SKM-1 (cell line): ENCODE data around the gene SRPRB.

Experiments used
- DNase-seq: peaks from one replicate; lab custom pipeline; 2025; ENCODE audit not compliant: unreplicated experiment; lab: John Stamatoyannopoulos, UW

The SRPRB gene

DNA sequence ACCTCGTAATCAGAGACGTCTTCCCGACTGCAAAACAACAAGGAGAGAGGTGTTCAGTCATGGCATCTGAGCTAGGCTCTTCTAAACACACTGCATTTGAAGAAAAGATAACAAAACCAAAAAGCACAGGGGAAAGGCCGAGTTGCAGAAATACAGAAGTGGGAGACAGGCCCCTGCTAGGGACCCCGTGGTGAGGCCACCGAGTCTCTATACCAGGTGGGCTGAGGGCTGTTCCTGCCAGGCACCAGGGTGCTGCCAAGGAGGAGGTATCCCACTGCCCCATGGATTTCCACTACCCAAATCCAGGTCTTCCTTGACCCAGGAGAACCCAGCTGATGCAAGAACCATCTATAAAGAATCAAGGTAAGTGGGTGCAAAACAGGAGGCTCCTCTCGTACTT, 59.0 kb downstream of the SRPRB start:
- DNase-seq: no peak

DNA sequence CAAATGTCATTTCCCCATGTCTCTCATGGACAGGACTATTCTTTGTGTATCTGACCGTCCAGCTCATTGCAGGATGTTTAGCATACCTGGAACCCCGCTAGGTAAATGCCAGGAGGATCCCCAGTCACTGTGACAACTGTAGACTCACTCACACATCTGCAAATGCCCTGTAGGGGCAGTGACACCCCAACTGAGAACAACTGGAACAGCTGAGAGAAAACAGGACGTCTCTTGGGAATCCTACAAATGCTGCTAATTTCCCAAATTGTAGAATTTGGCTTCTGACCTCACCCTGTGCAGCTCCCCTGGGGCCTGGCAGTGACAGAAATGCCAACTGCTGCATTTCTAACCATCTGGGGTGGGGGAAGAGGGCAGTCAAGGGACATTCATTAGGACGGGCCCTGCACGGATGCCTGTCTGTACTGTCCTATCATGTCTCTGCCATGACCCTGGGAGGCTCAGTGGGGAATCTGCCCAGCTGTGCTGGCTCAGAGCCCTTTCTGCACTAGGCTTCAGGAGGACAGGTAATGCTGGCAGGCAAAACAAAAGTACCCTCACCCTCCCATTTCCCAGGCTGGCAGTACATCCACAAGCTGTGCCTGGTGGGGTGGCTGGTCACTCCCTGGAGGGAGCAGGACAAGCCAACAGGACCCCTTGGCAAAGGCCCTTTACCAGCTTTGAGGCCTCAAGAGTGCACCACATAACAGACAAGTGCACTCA, 59.7 kb downstream of the SRPRB start:
- DNase-seq: no peak

DNA sequence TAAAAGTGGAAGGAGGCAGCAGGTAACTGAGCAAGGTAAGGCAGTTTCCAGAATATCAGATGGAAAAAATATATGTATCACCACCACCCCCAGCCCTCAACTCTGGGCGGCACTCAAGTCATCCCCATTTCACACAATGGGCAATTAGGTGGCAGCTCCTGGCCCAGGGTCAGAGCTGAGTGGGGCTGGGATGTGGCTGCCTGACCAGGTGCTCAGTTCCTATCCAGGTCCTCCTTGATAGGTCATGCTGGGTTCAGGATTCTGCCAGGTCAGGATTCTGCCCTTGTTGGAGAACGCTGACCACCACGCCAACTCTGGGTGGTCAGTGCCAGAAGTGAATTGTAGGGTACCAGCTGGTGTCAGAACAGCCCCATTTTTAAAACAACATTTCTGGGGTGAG, 60.5 kb downstream of the SRPRB start:
- DNase-seq: no peak

DNA sequence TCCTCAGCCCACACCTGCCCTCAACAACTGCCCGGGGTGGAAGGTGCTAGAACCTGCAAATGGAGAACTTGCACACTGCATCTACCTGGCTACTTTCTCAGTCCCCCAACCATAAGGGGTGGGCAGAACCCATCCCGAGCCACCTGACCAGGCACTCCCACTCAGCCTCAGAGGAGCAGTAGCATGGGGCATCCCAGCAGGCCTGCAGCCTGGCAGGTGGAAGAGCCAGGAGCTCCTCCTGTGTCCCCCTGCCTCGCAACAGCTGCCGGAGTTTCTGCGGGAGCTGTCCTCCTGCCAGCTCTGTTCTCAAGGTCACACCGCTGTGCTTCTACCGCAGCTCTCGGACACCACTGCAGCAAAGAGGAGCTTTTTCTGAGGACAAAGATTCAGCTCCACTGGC, 62.6 kb downstream of the SRPRB start:
- DNase-seq: no peak

DNA sequence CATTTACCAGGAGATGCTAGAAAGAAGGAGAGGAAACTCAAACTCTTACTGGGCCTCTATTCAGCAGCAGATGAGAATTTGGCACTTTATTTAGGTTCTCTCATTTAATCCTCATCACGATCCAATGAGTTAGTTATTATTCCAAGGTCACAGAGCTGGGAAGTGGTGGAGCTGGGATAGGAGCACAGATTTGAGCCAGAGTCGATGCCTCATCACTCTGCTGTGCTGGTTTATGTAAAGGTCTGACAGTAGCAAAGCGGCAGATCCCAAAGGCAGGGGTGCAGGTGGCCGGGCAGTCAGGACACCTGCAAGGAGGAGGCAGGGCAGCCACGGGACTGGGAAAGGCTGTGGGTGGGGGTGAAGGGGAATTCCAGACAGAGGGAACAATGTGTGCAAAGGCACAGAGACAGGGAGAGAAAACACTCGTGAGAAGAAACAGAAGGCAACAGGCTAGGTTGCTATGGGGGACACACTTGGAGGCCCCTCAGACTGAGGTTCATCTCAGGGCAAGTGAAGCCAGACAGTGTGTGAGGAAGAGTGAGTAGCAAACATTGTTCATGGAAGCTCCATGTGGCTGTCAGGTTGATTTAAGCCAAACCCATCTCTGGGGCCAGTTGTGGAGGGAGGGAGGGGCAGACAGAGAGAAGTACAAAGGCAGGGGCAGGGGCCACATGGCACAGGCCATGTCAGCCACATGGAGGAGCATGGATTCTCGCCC, 63.3 kb downstream of the SRPRB start:
- DNase-seq: no peak

DNA sequence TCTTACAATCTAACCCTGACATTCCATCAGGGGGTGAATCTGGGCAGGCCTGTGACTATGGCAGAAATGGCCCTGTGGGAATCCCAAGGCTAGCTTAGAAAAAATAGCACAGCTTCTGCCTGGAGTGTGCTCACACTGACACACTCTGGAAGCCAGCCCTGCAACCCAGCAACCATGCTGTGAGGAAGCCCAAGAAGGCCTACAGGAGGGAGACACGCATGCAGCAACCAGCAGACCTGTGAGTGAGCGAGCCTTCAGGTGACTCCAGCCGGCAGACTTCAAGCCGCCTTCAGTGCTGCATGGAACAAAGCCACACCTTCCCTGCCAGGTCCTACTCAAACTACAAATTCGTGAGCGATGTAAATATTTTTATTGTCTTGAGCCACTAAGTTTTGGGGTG, 64.0 kb downstream of the SRPRB start:
- no peak for DNase-seq

DNA sequence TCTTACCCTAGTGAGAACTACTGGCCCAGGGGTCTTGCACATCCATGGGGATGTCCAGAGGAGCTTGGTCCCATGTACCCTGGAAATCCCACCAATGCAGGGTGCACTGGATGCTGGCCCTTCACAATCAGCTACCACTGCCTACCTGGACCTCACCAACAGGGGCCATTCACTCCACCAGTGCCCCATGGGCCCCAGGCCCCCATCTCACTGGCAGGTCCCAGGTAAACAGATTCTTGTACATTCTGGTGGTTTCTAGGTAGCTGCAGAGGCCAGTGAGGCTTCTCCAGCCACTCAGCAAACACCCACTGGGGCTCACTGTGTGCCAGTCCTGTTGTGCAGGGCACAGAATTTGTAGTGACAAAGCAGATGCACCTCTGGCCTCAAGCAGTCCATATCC, 65.2 kb downstream of the SRPRB start:
- DNase-seq: no peak
